ENCODE measurements around the gene SMNDC1.

DNA sequence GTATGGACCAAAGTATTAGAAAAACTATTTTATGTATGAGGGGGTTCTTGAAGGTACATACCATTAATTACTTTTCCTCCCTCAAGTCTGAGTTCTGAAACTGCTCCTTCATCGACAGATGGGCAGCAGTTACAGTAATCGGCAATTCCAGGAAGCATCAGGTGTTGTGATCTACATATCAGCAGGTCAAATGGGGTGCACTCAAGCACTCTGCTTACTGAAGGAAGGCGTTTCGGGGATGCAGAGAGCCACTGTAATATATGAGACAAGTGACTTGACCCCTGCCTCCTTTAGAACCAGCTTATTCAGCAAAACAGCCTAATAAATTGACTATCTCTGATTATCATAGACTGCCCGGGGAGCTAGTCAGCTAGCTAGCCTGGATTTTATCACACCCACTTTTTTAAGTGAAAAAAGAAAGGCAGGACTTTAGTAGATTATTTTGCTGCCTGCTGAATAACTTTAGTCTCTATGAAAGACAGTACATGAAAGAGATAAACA, 4.2 kb downstream of the SMNDC1 start:
- TF ChIP-seq, protein P1, sequence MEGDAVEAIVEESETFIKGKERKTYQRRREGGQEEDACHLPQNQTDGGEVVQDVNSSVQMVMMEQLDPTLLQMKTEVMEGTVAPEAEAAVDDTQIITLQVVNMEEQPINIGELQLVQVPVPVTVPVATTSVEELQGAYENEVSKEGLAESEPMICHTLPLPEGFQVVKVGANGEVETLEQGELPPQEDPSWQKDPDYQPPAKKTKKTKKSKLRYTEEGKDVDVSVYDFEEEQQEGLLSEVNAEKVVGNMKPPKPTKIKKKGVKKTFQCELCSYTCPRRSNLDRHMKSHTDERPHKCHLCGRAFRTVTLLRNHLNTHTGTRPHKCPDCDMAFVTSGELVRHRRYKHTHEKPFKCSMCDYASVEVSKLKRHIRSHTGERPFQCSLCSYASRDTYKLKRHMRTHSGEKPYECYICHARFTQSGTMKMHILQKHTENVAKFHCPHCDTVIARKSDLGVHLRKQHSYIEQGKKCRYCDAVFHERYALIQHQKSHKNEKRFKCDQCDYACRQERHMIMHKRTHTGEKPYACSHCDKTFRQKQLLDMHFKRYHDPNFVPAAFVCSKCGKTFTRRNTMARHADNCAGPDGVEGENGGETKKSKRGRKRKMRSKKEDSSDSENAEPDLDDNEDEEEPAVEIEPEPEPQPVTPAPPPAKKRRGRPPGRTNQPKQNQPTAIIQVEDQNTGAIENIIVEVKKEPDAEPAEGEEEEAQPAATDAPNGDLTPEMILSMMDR (IDR thresholded peaks at IDR 0.05): no peak
- TF ChIP-seq POLR2A (IDR thresholded peaks at IDR 0.05): no peak

Measured in right lobe of liver (tissue), 4 donors.